ENCODE measurements around the gene C6orf52. TPM values are rescaled to one million over a fixed set of nuclear protein-coding genes. Genes with fewer than 3 reads are reported as not detected.
A peak's percentile ranks its signal among the peaks of the same experiment; 100 is the strongest.

C6orf52 gene
- total and polyA plus RNA-seq, 9 of the 15 experiments (the other 6 are each of a cell fraction or from before 2014, with no cell fraction given) = 6.7 to 37.0 (median 11.1) TPM

DNA sequence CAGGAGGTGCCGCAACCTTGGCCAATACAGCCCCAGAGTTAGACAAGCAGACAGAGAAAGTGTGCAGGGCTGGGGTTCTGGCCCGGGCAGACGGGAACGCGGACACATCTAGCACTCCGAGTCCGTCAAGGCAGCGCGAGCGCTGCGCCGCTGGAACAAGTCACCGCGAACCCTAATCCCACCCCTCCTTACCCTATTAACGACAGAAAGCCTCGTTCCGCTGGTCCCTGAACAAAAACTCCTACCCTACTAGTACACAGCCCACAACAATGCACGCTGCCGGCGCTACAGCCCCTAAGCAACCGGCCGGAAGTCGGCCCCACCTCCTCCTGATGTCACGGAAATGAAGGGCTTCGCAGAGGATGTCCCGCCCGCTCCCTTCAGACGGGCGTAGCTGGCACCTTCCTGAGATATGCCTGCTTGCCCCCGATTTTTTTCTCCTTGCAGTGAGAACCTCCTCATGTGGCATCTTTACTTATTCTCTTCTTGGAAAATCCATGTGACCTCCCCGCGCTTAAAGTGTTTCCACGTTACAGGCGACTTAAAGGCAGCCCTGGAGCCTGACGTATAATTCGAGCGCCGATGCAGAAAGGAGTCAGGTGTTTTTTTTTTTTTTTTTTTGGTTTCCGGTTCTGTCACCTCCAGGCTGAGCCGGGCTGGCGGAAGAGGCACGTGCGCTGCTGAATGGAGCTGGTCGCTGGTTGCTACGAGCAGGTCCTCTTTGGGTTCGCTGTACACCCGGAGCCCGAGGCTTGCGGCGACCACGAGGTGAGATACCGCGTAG lies at the start of gene C6orf52, which contains the start of gene PAK1IP1 (continued):
- TF ChIP-seq, protein P1, sequence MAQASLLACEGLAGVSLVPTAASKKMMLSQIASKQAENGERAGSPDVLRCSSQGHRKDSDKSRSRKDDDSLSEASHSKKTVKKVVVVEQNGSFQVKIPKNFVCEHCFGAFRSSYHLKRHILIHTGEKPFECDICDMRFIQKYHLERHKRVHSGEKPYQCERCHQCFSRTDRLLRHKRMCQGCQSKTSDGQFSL (CRISPR knock-in tag; IDR thresholded peaks at IDR 0.05) = no peak
- TF ChIP-seq, protein P1 (tag; IDR thresholded peaks at IDR 0.05) = no peak
- TF ChIP-seq RBBP5 (IDR thresholded peaks at IDR 0.05; ENCODE audit: borderline replicate concordance, insufficient read depth, low read length, poor library complexity, severe bottlenecking) (peak; percentile 90), BRD4 (IDR thresholded peaks at IDR 0.05) (no peak), C11orf30 (IDR thresholded peaks at IDR 0.05; ENCODE audit: low read depth) (peak; percentile 97), ZNF12 (CRISPR knock-in tag; IDR thresholded peaks at IDR 0.05) (peak; percentile 86; the same call in 1 of the 2 replicates), ZKSCAN3 (CRISPR knock-in tag; IDR thresholded peaks at IDR 0.05) (no peak), TRIM24 (IDR thresholded peaks at IDR 0.05) (peak; percentile 27 to 65; a peak in 1 of 4 replicates), ZNF407 (IDR thresholded peaks at IDR 0.05; ENCODE audit: low read depth) (no peak), GATAD2A (IDR thresholded peaks at IDR 0.05) (no peak)
- TF ChIP-seq, protein P2, sequence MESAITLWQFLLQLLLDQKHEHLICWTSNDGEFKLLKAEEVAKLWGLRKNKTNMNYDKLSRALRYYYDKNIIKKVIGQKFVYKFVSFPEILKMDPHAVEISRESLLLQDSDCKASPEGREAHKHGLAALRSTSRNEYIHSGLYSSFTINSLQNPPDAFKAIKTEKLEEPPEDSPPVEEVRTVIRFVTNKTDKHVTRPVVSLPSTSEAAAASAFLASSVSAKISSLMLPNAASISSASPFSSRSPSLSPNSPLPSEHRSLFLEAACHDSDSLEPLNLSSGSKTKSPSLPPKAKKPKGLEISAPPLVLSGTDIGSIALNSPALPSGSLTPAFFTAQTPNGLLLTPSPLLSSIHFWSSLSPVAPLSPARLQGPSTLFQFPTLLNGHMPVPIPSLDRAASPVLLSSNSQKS (CRISPR knock-in tag; IDR thresholded peaks at IDR 0.05) = no peak
- TF ChIP-seq, protein P3, sequence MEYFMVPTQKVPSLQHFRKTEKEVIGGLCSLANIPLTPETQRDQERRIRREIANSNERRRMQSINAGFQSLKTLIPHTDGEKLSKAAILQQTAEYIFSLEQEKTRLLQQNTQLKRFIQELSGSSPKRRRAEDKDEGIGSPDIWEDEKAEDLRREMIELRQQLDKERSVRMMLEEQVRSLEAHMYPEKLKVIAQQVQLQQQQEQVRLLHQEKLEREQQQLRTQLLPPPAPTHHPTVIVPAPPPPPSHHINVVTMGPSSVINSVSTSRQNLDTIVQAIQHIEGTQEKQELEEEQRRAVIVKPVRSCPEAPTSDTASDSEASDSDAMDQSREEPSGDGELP (CRISPR knock-in tag; IDR thresholded peaks at IDR 0.05; ENCODE audit: borderline replicate concordance) = peak; percentile 97
- TF ChIP-seq, protein P4, sequence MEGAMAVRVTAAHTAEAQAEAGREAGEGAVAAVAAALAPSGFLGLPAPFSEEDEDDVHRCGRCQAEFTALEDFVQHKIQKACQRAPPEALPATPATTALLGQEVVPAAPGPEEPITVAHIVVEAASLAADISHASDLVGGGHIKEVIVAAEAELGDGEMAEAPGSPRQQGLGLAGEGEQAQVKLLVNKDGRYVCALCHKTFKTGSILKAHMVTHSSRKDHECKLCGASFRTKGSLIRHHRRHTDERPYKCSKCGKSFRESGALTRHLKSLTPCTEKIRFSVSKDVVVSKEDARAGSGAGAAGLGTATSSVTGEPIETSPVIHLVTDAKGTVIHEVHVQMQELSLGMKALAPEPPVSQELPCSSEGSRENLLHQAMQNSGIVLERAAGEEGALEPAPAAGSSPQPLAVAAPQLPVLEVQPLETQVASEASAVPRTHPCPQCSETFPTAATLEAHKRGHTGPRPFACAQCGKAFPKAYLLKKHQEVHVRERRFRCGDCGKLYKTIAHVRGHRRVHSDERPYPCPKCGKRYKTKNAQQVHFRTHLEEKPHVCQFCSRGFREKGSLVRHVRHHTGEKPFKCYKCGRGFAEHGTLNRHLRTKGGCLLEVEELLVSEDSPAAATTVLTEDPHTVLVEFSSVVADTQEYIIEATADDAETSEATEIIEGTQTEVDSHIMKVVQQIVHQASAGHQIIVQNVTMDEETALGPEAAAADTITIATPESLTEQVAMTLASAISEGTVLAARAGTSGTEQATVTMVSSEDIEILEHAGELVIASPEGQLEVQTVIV (CRISPR knock-in tag; IDR thresholded peaks at IDR 0.05; ENCODE audit: borderline replicate concordance) = no peak
